LNCAP (cell line): Measurements from ENCODE around the gene LENG9.

ENCODE experiments used
- TF ChIP-seq, protein P1 (sequence below): fragments of 450-650 bp; IDR thresholded peaks from 2 replicates; pipeline ENCODE4 v1.5.1; 2017; ENCODE audit warnings: mild to moderate bottlenecking

LENG9 gene

DNA sequence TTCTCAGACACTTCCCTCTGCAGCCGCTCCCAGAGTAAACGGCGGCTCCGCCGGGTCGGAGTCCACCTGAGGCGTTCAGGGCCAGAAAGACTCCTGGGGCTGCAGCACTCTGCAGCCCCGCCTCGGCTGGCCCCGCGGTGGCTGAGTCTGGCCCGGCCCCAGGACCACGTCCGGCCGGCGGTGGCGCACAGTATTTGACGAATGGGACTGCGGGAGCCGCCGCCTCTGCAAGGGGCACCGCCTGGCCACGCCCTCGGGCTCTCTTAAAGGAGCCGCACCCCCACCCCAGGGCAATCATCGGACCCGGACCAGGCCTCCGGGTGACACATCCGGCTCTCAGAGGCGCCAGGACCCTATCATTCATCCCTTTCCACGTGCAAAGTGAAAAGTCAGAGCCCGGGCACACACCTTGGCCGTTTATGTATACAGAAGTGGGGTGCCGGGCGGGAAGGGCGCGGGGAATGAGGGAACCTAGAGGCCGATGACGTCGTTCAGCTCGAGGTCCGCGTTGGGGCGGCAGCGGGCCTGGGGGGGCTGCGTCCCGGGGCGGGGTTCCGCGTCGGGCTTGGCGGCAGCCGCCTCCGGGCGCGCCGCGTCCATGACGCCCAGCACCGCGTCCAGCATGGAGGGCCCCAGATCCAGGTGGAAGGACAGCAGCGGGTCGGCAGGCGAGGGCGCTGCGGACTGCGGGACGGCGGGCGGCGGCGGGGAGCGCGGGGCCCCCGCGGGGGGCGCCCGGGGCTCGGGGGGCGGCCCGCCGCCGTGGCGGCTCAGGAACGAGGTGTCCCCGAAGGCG, 1.2 kb upstream of the LENG9 start:
- TF ChIP-seq, protein P1, sequence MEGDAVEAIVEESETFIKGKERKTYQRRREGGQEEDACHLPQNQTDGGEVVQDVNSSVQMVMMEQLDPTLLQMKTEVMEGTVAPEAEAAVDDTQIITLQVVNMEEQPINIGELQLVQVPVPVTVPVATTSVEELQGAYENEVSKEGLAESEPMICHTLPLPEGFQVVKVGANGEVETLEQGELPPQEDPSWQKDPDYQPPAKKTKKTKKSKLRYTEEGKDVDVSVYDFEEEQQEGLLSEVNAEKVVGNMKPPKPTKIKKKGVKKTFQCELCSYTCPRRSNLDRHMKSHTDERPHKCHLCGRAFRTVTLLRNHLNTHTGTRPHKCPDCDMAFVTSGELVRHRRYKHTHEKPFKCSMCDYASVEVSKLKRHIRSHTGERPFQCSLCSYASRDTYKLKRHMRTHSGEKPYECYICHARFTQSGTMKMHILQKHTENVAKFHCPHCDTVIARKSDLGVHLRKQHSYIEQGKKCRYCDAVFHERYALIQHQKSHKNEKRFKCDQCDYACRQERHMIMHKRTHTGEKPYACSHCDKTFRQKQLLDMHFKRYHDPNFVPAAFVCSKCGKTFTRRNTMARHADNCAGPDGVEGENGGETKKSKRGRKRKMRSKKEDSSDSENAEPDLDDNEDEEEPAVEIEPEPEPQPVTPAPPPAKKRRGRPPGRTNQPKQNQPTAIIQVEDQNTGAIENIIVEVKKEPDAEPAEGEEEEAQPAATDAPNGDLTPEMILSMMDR: no peak

DNA sequence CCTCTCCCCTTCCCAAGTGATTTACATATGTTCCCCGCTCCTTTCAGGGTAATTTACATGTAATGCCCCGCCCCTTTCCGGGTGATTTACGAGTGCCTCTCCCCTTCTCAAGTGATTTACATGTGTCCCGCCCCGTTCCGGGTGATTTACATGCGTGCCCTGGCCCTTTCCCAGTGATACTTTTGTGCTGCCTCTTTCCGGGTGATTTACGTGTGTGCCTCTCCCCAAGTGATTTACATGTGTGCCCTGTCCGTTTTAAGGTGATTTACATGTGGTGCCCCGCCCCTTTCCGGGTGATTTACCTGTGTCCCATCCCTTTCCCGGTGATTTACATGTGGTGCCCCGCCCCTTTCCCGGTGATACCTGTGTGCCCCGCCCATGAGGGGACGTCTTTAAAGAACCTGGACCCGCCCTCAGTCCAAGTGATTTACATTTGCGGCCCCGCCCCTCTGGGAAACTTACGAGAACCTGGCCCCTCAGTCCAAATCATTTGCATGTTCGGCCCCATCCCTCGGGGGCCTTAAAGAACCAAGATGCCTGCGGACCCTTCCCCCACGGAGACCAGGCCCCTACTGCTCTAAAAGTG, 559 bp upstream of the LENG9 start:
- TF ChIP-seq, protein P1: no peak

DNA sequence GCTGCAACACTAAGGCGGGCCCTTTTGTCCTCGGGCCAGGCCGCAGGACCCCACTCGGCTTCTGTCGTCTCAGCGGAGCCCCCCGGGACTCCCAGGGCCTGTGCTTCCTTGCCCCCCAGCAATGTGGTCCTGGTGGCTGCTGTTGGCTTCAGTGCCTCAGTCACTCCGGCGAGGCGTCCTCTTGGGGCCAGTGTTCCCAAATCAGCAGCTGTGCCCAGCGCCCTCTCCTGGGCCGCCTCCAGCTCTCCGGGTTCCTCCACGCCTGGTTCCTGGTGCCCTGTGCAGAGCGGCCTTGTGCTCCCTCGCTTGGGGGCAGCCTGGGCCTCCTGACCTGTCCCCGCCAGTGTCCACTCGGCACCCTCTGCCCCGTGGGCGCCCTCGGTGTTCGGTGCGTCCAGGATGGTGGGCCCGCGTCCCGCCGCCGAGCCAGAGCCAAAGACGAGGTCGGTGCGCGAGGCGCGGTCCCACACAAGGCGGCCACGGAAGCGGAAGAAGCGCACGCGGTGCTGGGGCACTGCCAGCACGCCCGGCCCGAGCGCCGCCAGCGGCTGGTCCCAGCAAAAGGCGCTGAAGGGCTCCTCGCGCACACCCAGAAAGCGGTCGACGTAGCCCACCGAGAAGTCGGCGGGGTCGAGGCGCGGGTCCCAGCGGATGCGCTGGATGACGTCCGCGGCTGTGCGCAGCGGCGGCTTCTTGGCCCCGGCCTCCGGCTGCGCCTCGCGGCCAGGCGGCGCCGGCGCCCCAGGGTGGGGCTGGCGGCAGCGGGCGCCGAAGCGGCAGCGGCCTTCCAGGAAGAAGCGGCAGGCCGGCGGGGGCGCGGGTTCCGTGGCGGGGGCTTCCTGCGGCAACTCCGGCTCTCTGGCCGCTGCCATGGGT, 685 bp downstream of the LENG9 start:
- TF ChIP-seq, protein P1: peak; percentile 31

DNA sequence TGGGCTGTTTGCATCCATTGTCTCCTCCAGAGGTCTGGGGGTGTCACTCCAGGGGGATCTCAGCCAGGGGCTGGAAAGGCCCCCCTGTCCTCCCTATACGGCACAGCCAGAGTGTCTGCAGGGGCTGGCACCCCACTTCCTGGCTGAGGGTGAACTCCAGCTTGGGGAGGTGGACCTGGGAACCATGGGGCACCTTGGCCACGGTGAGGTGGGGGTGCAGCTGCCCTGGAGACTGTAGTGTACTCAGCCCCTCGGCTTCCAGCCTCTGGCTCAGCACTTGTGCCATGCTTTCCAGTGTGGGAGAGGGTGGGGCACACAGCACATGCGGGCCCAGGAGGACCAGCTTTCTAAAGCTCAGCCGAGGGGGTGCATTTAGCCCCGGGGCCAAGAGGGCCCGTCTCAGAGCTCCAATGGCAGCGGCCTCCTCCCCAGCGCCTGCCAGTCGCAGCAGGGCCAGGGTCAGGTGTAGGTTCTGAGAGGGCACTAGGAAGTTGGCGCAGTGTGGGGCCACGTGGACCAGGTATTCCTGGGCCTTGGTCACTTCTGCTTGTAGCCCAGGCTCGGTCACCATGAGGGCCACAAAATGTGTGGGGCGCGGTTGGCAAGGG, 1.4 kb downstream of the LENG9 start:
- TF ChIP-seq, protein P1: no peak

DNA sequence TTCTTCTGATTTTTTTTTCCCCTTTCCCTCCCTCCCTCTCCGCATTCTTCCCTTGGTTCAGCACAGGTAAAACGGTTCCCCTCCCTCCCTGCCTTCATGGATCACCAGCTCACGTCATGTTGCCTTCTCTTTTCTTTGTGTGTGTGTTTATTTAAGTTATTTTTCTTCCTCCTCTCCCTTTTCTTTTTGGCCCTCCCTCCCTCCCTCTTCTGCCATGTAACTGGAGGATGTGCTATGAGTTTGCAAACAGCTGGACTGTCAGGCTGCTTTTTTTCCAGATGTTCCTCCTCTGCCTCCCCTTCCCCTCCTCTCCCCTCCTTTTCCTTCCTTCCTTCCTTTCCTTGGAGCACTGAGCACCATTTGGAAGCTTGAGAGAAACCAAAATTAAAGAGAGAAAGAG, 2.0 kb downstream of the LENG9 start:
- TF ChIP-seq, protein P1: no peak

DNA sequence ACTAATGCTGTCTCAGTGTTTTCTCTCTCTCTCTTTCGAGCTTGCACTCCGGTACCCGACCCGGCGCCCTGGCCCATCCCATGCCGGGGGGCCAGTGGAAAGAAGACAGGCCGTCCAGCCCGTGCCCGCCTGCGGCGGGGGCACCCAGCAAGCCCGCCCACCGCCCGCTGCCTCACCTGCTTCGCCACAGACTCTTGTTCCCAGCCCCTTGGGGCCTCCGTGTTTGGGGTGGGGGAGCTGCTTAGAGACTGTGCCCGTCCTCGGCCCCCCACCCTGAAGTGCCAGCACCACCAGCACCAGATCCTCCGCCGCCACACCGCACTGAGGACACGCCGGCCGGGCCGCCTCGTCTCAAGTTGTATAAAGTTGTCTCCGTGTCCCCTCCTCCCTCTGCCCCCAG, 2.4 kb downstream of the LENG9 start:
- TF ChIP-seq, protein P1: no peak
